Ishikawa (cell line): ENCODE measurements around the gene ECT2L.

Experiments used
- CEBPB ChIP-seq: IDR thresholded peaks from 2 replicates; pipeline ENCODE4 v1.6.1; 2012
- CREB1 ChIP-seq: IDR thresholded peaks from 2 replicates; pipeline ENCODE4 v1.6.1; 2012; ENCODE audit warnings: low read depth
- EGR1 ChIP-seq: IDR thresholded peaks from 2 replicates; pipeline ENCODE4 v1.6.1; 2012
- EP300 ChIP-seq: IDR thresholded peaks from 2 replicates; pipeline ENCODE4 v1.6.1; 2012; ENCODE audit warnings: borderline replicate concordance
- FOXM1 ChIP-seq: IDR thresholded peaks from 2 replicates; pipeline ENCODE4 v1.6.1; 2012; ENCODE audit warnings: low read depth, borderline replicate concordance
- MAX ChIP-seq: IDR thresholded peaks from 2 replicates; pipeline ENCODE4 v1.6.1; 2012
- NFIC ChIP-seq: IDR thresholded peaks from 2 replicates; pipeline ENCODE4 v1.6.1; 2012
- RAD21 ChIP-seq: IDR thresholded peaks from 2 replicates; pipeline ENCODE4 v1.6.1; 2012; ENCODE audit warnings: low read depth
- REST ChIP-seq: IDR thresholded peaks from 2 replicates; pipeline ENCODE4 v1.6.1; 2012; ENCODE audit warnings: low read depth, mild to moderate bottlenecking
- TAF1 ChIP-seq: IDR thresholded peaks from 2 replicates; pipeline ENCODE4 v1.6.1; 2012; ENCODE audit warnings: low read depth, mild to moderate bottlenecking
- TCF12 ChIP-seq: IDR thresholded peaks from 2 replicates; pipeline ENCODE4 v1.6.1; 2012; ENCODE audit warnings: low read depth
- TEAD4 ChIP-seq: IDR thresholded peaks from 2 replicates; pipeline ENCODE4 v1.6.1; 2012
- USF1 ChIP-seq: IDR thresholded peaks from 2 replicates; pipeline ENCODE4 v1.6.1; 2012
- YY1 ChIP-seq: IDR thresholded peaks from 2 replicates; pipeline ENCODE4 v1.6.1; 2012; ENCODE audit warnings: low read depth
- ZBTB7A ChIP-seq: IDR thresholded peaks from 2 replicates; pipeline ENCODE4 v1.6.1; 2012; ENCODE audit warnings: low read depth

The ECT2L gene

GRCh38 chr6:138923561-138923960, 127.7 kb downstream of the ECT2L start:
- TF ChIP-seq TEAD4 (no peak), NFIC (no peak), EGR1 (no peak), TAF1 (no peak), FOXM1 (no peak), TCF12 (no peak), EP300 (no peak), REST (no peak), YY1 (no peak), CEBPB (no peak), RAD21 (no peak), CREB1 (no peak), USF1 (no peak), ZBTB7A (no peak), MAX (no peak)

- TF ChIP-seq MAX (no peak), USF1 (no peak), FOXM1 (no peak), TCF12 (no peak), EP300 (no peak), YY1 (no peak), TEAD4 (no peak), REST (no peak), CEBPB (no peak), TAF1 (no peak), ZBTB7A (no peak), NFIC (no peak), RAD21 (no peak), EGR1 (no peak), CREB1 (no peak)
Observed at GRCh38 chr6:138925806-138926205, 129.9 kb downstream of the ECT2L start.

GRCh38 chr6:138926579-138926978, 130.7 kb downstream of the ECT2L start:
- TF ChIP-seq EGR1 (no peak), YY1 (no peak), CEBPB (no peak)

- TF ChIP-seq ZBTB7A = no peak
- TF ChIP-seq EP300 = no peak
- no peak for TF ChIP-seq TAF1
- no peak for TF ChIP-seq FOXM1
- no peak for TF ChIP-seq EGR1
- no peak for TF ChIP-seq USF1
Observed at GRCh38 chr6:138931660-138932059, 135.8 kb downstream of the ECT2L start.

GRCh38 chr6:138943089-138943625, 147.3 kb downstream of the ECT2L start:
- TF ChIP-seq EP300 = no peak
- TF ChIP-seq FOXM1 = no peak
- no peak for TF ChIP-seq MAX
- TF ChIP-seq TAF1 = no peak
- no peak for TF ChIP-seq REST
- TF ChIP-seq CREB1 = no peak
- TF ChIP-seq CEBPB = no peak
- no peak for TF ChIP-seq ZBTB7A
- TF ChIP-seq USF1 = no peak
- no peak for TF ChIP-seq EGR1
- no peak for TF ChIP-seq YY1
- no peak for TF ChIP-seq NFIC
- no peak for TF ChIP-seq TEAD4
- TF ChIP-seq RAD21 = no peak
- TF ChIP-seq TCF12 = no peak
